ENCODE results near the gene PTK7. TPM values are rescaled to one million over a fixed set of nuclear protein-coding genes. Genes with fewer than 3 reads are reported as not detected.
"Not testable (repeated sequence)": the region's sequence is repeated elsewhere in the genome, so short reads cannot be mapped to it uniquely, and the experiment has no call there.

The PTK7 gene
- total RNA-seq, 2 donors from 2014 or later, result 1.2 to 4.1 TPM

GRCh38 chr6:43101497-43101896, 25.4 kb downstream of the PTK7 start:
- H3K4me1 Mint-ChIP-seq (ENCODE audit: low read depth in 2 of 2), result peaks cover 0 to 3% of the 10 kb centered on the region in 2 donors
- H3K27ac Mint-ChIP-seq, result no peak overlapping the region
- no peak overlapping the region for H3K4me3 Mint-ChIP-seq
- ATAC-seq (no peak), DNase-seq (ENCODE audit: low spot score) (no peak)
- H3K27me3 Mint-ChIP-seq, result no peaks in the 10 kb centered on the region
- H3K9me3 Mint-ChIP-seq, result no peaks in the 10 kb centered on the region
- no peaks in the 10 kb centered on the region for H3K36me3 Mint-ChIP-seq

- Mint-ChIP-seq H3K27me3 (no peaks in the 10 kb centered on the region), H3K4me1 (ENCODE audit: low read depth in 2 of 2) (peaks cover 0 to 5% of the 10 kb centered on the region in 2 donors), H3K36me3 (no peaks in the 10 kb centered on the region), H3K27ac (no peak overlapping the region), H3K4me3 (no peak overlapping the region), H3K9me3 (no peaks in the 10 kb centered on the region)
- ATAC-seq, result no peak
- no peak for DNase-seq (ENCODE audit: low spot score)
These were observed 27.3 kb downstream of the PTK7 start for GRCh38 chr6:43103253-43103876.

GRCh38 chr6:43105538-43106222, 29.6 kb downstream of the PTK7 start:
- no peaks in the 10 kb centered on the region for H3K27me3 Mint-ChIP-seq
- no peaks in the 10 kb centered on the region for H3K9me3 Mint-ChIP-seq

GRCh38 chr6:43107344-43108062, 31.4 kb downstream of the PTK7 start:
- Mint-ChIP-seq H3K27ac (no peak overlapping the region), H3K4me1 (ENCODE audit: low read depth in 2 of 2) (peaks cover 0 to 5% of the 10 kb centered on the region in 2 donors), H3K9me3 (no peaks in the 10 kb centered on the region), H3K27me3 (no peaks in the 10 kb centered on the region), H3K4me3 (no peak overlapping the region), H3K36me3 (no peaks in the 10 kb centered on the region)
- DNase-seq (ENCODE audit: low spot score) (peak; percentile 54), ATAC-seq (no peak)

More at GRCh38 chr6:43105538-43106222, 29.6 kb downstream of the PTK7 start:
- H3K4me1 Mint-ChIP-seq (ENCODE audit: low read depth in 2 of 2), result peaks cover 0 to 5% of the 10 kb centered on the region in 2 donors
- peak overlapping the region in 1 of 2 donors; percentile 54 for H3K27ac Mint-ChIP-seq
- no peaks in the 10 kb centered on the region for H3K36me3 Mint-ChIP-seq
- DNase-seq (ENCODE audit: low spot score), result no peak
- ATAC-seq, result no peak
- H3K4me3 Mint-ChIP-seq, result no peak overlapping the region

GRCh38 chr6:43113431-43114260, 37.5 kb downstream of the PTK7 start:
- H3K4me3 Mint-ChIP-seq, result no peak overlapping the region
- H3K36me3 Mint-ChIP-seq, result no peaks in the 10 kb centered on the region
- no peaks in the 10 kb centered on the region for H3K9me3 Mint-ChIP-seq
- ATAC-seq (no peak), DNase-seq (ENCODE audit: low spot score) (no peak)
- H3K27ac Mint-ChIP-seq, result no peak overlapping the region
- no peaks in the 10 kb centered on the region for H3K4me1 Mint-ChIP-seq (ENCODE audit: low read depth in 2 of 2)
- no peaks in the 10 kb centered on the region for H3K27me3 Mint-ChIP-seq

- Mint-ChIP-seq H3K27me3 (no peaks in the 10 kb centered on the region), H3K36me3 (no peaks in the 10 kb centered on the region), H3K4me1 (ENCODE audit: low read depth in 2 of 2) (no peaks in the 10 kb centered on the region), H3K4me3 (no peak overlapping the region), H3K27ac (no peak overlapping the region), H3K9me3 (no peaks in the 10 kb centered on the region)
- DNase-seq (ENCODE audit: low spot score) (no peak), ATAC-seq (no peak)
These were observed 39.3 kb downstream of the PTK7 start for GRCh38 chr6:43115365-43115764.

- H3K4me3 Mint-ChIP-seq; H3K4me1 Mint-ChIP-seq (ENCODE audit: low read depth in 2 of 2); H3K27me3 Mint-ChIP-seq; ATAC-seq; H3K36me3 Mint-ChIP-seq; DNase-seq (ENCODE audit: low spot score); H3K27ac Mint-ChIP-seq; H3K9me3 Mint-ChIP-seq: not testable (repeated sequence)
These were observed 41.4 kb downstream of the PTK7 start for GRCh38 chr6:43117466-43117865.

- H3K36me3 Mint-ChIP-seq, result no peaks in the 10 kb centered on the region
- ATAC-seq (no peak), DNase-seq (ENCODE audit: low spot score) (no peak)
- no peak overlapping the region for H3K27ac Mint-ChIP-seq
- H3K4me1 Mint-ChIP-seq (ENCODE audit: low read depth in 2 of 2), result no peaks in the 10 kb centered on the region
- H3K9me3 Mint-ChIP-seq, result no peaks in the 10 kb centered on the region
- no peaks in the 10 kb centered on the region for H3K27me3 Mint-ChIP-seq
- no peak overlapping the region for H3K4me3 Mint-ChIP-seq
These were observed 43.4 kb downstream of the PTK7 start for GRCh38 chr6:43119482-43119881.

GRCh38 chr6:43120101-43120763, 44.1 kb downstream of the PTK7 start:
- Mint-ChIP-seq H3K36me3 (no peaks in the 10 kb centered on the region), H3K4me1 (ENCODE audit: low read depth in 2 of 2) (no peaks in the 10 kb centered on the region), H3K9me3 (no peaks in the 10 kb centered on the region), H3K27ac (no peak overlapping the region), H3K4me3 (no peak overlapping the region), H3K27me3 (no peaks in the 10 kb centered on the region)
- no peak for ATAC-seq
- DNase-seq (ENCODE audit: low spot score), result no peak

- Mint-ChIP-seq H3K4me3 (no peak overlapping the region), H3K36me3 (no peaks in the 10 kb centered on the region), H3K9me3 (no peaks in the 10 kb centered on the region), H3K27me3 (no peaks in the 10 kb centered on the region), H3K27ac (no peak overlapping the region), H3K4me1 (ENCODE audit: low read depth in 2 of 2) (no peaks in the 10 kb centered on the region)
- ATAC-seq (no peak), DNase-seq (ENCODE audit: low spot score) (no peak)
These were observed 45.1 kb downstream of the PTK7 start for GRCh38 chr6:43120944-43121913.

GRCh38 chr6:43122146-43122545, 46.0 kb downstream of the PTK7 start:
- H3K9me3 Mint-ChIP-seq, result no peaks in the 10 kb centered on the region
- no peaks in the 10 kb centered on the region for H3K4me1 Mint-ChIP-seq (ENCODE audit: low read depth in 2 of 2)
- ATAC-seq (no peak), DNase-seq (ENCODE audit: low spot score) (no peak)
- no peaks in the 10 kb centered on the region for H3K36me3 Mint-ChIP-seq
- no peak overlapping the region for H3K4me3 Mint-ChIP-seq
- H3K27ac Mint-ChIP-seq, result no peak overlapping the region
- no peaks in the 10 kb centered on the region for H3K27me3 Mint-ChIP-seq

GRCh38 chr6:43123461-43124314, 47.6 kb downstream of the PTK7 start:
- H3K27ac Mint-ChIP-seq, result no peak overlapping the region
- no peak for ATAC-seq
- H3K9me3 Mint-ChIP-seq, result no peaks in the 10 kb centered on the region
- H3K4me3 Mint-ChIP-seq, result no peak overlapping the region
- no peaks in the 10 kb centered on the region for H3K4me1 Mint-ChIP-seq (ENCODE audit: low read depth in 2 of 2)
- no peaks in the 10 kb centered on the region for H3K27me3 Mint-ChIP-seq
- H3K36me3 Mint-ChIP-seq, result no peaks in the 10 kb centered on the region
- DNase-seq (ENCODE audit: low spot score), result no peak
